Psoas muscle (tissue), 8 donors: ENCODE results near the gene AKAP7. TPM values are rescaled to one million over a fixed set of nuclear protein-coding genes. Genes with fewer than 3 reads are reported as not detected.
"Not testable (repeated sequence)": the region's sequence is repeated elsewhere in the genome, so short reads cannot be mapped to it uniquely, and the experiment has no call there.

Experiments used
- ATAC-seq, 4 donors: fragments of 200-7000 bp; cut with Tn5 transposase; one replicate each; pipeline ENCODE4 v1.9.1; 2020; ENCODE audit warnings: moderate library complexity in 3 of 4, mild to moderate bottlenecking in 2 of 4
- DNase-seq, 2 donors: peaks; one replicate each; pipeline ENCODE4 v3.0.0-alpha.2; 2020
- H3K27ac ChIP-seq: fragments of 200-600 bp; one replicate; pipeline ENCODE4 v1.8.0; 2022
- H3K27me3 ChIP-seq, 3 donors: fragments of 200-600 bp in 1 of 3; one replicate each; pipeline versions ENCODE4 v1.6.1 to v1.8.0; 2013 to 2022; ENCODE audit warnings: low read length in 2 of 3, mild to moderate bottlenecking in 2 of 3, moderate library complexity in 1 of 3; ENCODE audit not compliant: insufficient read depth in 3 of 3
- H3K36me3 ChIP-seq, 2 donors: fragments of 200-600 bp in 1 of 2; one replicate each; pipeline versions ENCODE4 v1.6.1 to v1.8.0; 2013 to 2022; ENCODE audit warnings: low read depth in 1 of 2, mild to moderate bottlenecking in 1 of 2, moderate library complexity in 1 of 2; ENCODE audit not compliant: insufficient read depth in 1 of 2
- H3K4me1 ChIP-seq: fragments of 200-600 bp; one replicate; pipeline ENCODE4 v1.8.0; 2022
- H3K4me3 ChIP-seq: fragments of 200-600 bp; one replicate; pipeline ENCODE4 v1.8.0; 2022; ENCODE audit warnings: mild to moderate bottlenecking
- H3K9me3 ChIP-seq: fragments of 200-600 bp; one replicate; pipeline ENCODE4 v1.8.0; 2022
- CTCF ChIP-seq: fragments of 200-600 bp; IDR thresholded peaks from one replicate; pipeline ENCODE4 v1.8.0; 2022; ENCODE audit warnings: antibody characterized with exemption
- WGBS, 3 donors: extraction: QIAGEN DNeasy Blood & Tissue Kit; methylation state at CpG; one replicate each; pipeline versions ENCODE4 v1.1.6 to v1.1.7; 2013; 5-methylcytosine and 5-hydroxymethylcytosine counted together
- intact Hi-C, 2 donors: fragments of 100-400 bp; cut with DNase I; formaldehyde crosslinking; loops; one replicate each; pipeline versions ENCODE4 v1.11.0 to v1.14.2; 2022
- polyA plus RNA-seq, 3 donors: library from polyadenylated mRNA; stranded (reverse); fragments of 200-250 nt; gene quantifications; one replicate each; pipeline ENCODE4 v1.2.3, GENCODE V29; 2013
- total RNA-seq, 4 donors: library from RNA; stranded (reverse); fragmentation: NEBNext Ultra II Directional in 2 of 4; extraction: Animal tissue kit (Norgen Biotek cat#: 25700) in 2 of 4; gene quantifications; one replicate each; pipeline versions ENCODE4 v1.2.1 to v1.2.4, GENCODE V29; 2021 to 2023
- donor health status: healthy with polysubstance abuse.
- donor health status: DM: no; HTN: no; CAD: no; lungs with moderate emphysema.
- donor health status: Bipolar disorder and iron deficiency.
- donor health status: healthy.
- donor health status: DM: yes; HTN: yes; CAD: no.
- donor health status: DM: no; HTN: no; CAD: no.
- donor health status: DM: no; HTN: no; CAD: no.
- donor health status: DM: yes; HTN: yes; CAD: no.

AKAP7 gene
- total and polyA plus RNA-seq, 7 donors: 1.3 to 11.5 (median 9.8) TPM

- 93 to 95% (median 94%) methylated on average over 4 of the region's 4 CpGs for WGBS, 3 donors
- Histone ChIP-seq H3K27ac (no peak overlapping the region), H3K36me3 (no peaks in the 10 kb centered on the region), H3K4me3 (no peak overlapping the region), H3K4me1 (no peaks in the 10 kb centered on the region), H3K27me3 (no peaks in the 10 kb centered on the region), H3K9me3 (no peaks in the 10 kb centered on the region)
- intact Hi-C loops: no loop called here
- DNase-seq (no peak), ATAC-seq (no peak)
- no peak for TF ChIP-seq CTCF
Observed at GRCh38 chr6:131290955-131291354, 155.7 kb downstream of the AKAP7 start.

GRCh38 chr6:131292145-131292938 is 157.1 kb downstream of the AKAP7 start:
- Histone ChIP-seq H3K27me3 (no peaks in the 10 kb centered on the region), H3K4me1 (no peaks in the 10 kb centered on the region), H3K36me3 (no peaks in the 10 kb centered on the region), H3K27ac (no peak overlapping the region), H3K4me3 (no peak overlapping the region), H3K9me3 (no peaks in the 10 kb centered on the region)
- no peak for ATAC-seq
- 27 to 35% (median 35%) methylated on average over 2 of the region's 2 CpGs for WGBS, 3 donors
- DNase-seq: no peak
- intact Hi-C loops: no loop called here
- no peak for TF ChIP-seq CTCF

- intact Hi-C loops: no loop called here
- Histone ChIP-seq H3K4me3 (no peak overlapping the region), H3K9me3 (no peaks in the 10 kb centered on the region), H3K4me1 (no peaks in the 10 kb centered on the region), H3K36me3 (no peaks in the 10 kb centered on the region), H3K27ac (no peak overlapping the region), H3K27me3 (no peaks in the 10 kb centered on the region)
- DNase-seq: no peak
- WGBS, 3 donors: 51 to 59% (median 57%) methylated on average over 3 of the region's 3 CpGs
- no peak for TF ChIP-seq CTCF
- no peak for ATAC-seq
Observed at GRCh38 chr6:131293472-131293911, 158.2 kb downstream of the AKAP7 start.

GRCh38 chr6:131295081-131295480 is 159.8 kb downstream of the AKAP7 start:
- no peak for TF ChIP-seq CTCF
- intact Hi-C loops: no loop called here
- Histone ChIP-seq H3K27me3 (no peaks in the 10 kb centered on the region), H3K4me1 (no peaks in the 10 kb centered on the region), H3K27ac (no peak overlapping the region), H3K36me3 (no peaks in the 10 kb centered on the region), H3K4me3 (no peak overlapping the region), H3K9me3 (no peaks in the 10 kb centered on the region)
- ATAC-seq (no peak), DNase-seq (no peak)
- 94 to 97% (median 95%) methylated on average over 10 of the region's 10 CpGs for WGBS, 3 donors

- DNase-seq, intact Hi-C loops, H3K27ac ChIP-seq, H3K4me1 ChIP-seq, H3K9me3 ChIP-seq, ATAC-seq, H3K36me3 ChIP-seq, H3K27me3 ChIP-seq, H3K4me3 ChIP-seq: not testable (repeated sequence)
- WGBS, 3 donors: 92 to 94% (median 94%) methylated on average over 7 of the region's 7 CpGs
Observed at GRCh38 chr6:131300826-131301225, 165.6 kb downstream of the AKAP7 start.
